Fibroblast of the conjunctiva (primary cell): ENCODE data around the gene WDR18.

Experiments used
- DNase-seq: peaks from one replicate; pipeline ENCODE4 v3.0.0-alpha.2; 2010; ENCODE audit warnings: low read depth

Gene WDR18

DNA sequence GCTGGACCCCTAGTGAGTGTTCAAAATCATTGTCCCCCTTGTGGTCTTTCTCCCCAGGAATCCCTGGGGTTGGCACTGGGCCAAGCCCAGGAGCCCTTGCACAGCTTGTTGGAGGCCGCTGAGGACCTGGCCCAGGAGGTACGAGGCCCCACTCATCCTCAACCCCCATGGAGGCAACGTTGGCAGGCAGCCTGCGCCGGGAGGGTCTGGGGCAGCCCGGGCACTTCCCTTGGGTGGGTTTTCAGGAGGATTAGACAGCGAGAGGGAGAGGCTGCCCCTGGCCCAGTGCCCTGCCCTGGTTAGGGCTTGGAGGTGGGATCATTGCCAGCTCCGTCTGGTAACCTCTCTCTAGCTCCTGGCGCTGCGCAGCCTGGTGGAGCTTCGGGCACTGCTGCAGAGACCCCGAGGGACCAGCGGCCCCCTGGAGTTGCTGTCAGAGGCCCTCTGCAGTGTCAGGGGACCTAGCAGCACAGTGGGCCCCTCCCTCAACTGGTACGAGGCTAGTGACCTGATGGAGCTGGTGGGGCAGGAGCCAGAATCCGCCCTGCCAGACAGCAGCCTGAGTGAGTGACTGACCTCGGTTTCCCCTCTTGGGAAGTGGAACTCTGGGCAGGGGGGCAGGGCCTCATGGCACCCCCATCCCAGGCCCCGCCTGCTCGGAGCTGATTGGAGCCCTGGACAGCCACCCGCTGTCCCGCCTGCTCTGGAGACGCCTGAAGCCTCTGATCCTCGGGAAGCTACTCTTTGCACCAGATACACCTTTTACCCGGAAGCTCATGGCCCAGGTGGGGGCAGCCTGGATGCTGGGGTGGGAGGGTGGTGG, 58.8 kb downstream of the WDR18 start:
- no peak for DNase-seq
